ENCODE measurements around the gene RAB3GAP1. TPM values are rescaled to one million over a fixed set of nuclear protein-coding genes. Genes with fewer than 3 reads are reported as not detected.

RAB3GAP1 gene
- total RNA-seq, 1 donor from 2014 or later: 53.0 TPM

GRCh38 chr2:135162786-135163185 lies 110.7 kb downstream of the RAB3GAP1 start:
- no peak for DNase-seq (ENCODE audit: low read depth, low spot score)

GRCh38 chr2:135163306-135163705 lies 111.2 kb downstream of the RAB3GAP1 start:
- DNase-seq (ENCODE audit: low read depth, low spot score): no peak

- no peak for DNase-seq (ENCODE audit: low read depth, low spot score)
Measured at GRCh38 chr2:135163901-135164300, 111.8 kb downstream of the RAB3GAP1 start.

- peak; percentile 19 for DNase-seq (ENCODE audit: low read depth, low spot score)
Measured at GRCh38 chr2:135164431-135164830, 112.3 kb downstream of the RAB3GAP1 start.

- no peak for DNase-seq (ENCODE audit: low read depth, low spot score)
Measured at GRCh38 chr2:135167273-135167672, 115.2 kb downstream of the RAB3GAP1 start.

- DNase-seq (ENCODE audit: low read depth, low spot score): no peak
Measured at GRCh38 chr2:135168204-135168856, 116.2 kb downstream of the RAB3GAP1 start.

- no peak for DNase-seq (ENCODE audit: low read depth, low spot score)
Measured at GRCh38 chr2:135169900-135170753, 118.0 kb downstream of the RAB3GAP1 start.

GRCh38 chr2:135174049-135174809 lies 122.1 kb downstream of the RAB3GAP1 start:
- DNase-seq (ENCODE audit: low read depth, low spot score): no peak

GRCh38 chr2:135174810-135175093 lies 122.7 kb downstream of the RAB3GAP1 start:
- DNase-seq (ENCODE audit: low read depth, low spot score): no peak

GRCh38 chr2:135175177-135175576 lies 123.1 kb downstream of the RAB3GAP1 start:
- DNase-seq (ENCODE audit: low read depth, low spot score): no peak

- no peak for DNase-seq (ENCODE audit: low read depth, low spot score)
Measured at GRCh38 chr2:135179689-135180088, 127.6 kb downstream of the RAB3GAP1 start.

- DNase-seq (ENCODE audit: low read depth, low spot score): no peak
Measured at GRCh38 chr2:135182190-135182589, 130.1 kb downstream of the RAB3GAP1 start.

GRCh38 chr2:135182601-135183000 lies 130.5 kb downstream of the RAB3GAP1 start:
- DNase-seq (ENCODE audit: low read depth, low spot score): no peak

GRCh38 chr2:135183822-135184221 lies 131.7 kb downstream of the RAB3GAP1 start:
- no peak for DNase-seq (ENCODE audit: low read depth, low spot score)

GRCh38 chr2:135186054-135186453 lies 134.0 kb downstream of the RAB3GAP1 start:
- no peak for DNase-seq (ENCODE audit: low read depth, low spot score)

GRCh38 chr2:135187270-135187669 lies 135.2 kb downstream of the RAB3GAP1 start:
- DNase-seq (ENCODE audit: low read depth, low spot score): no peak

GRCh38 chr2:135189148-135189547 lies 137.1 kb downstream of the RAB3GAP1 start:
- DNase-seq (ENCODE audit: low read depth, low spot score): no peak

- DNase-seq (ENCODE audit: low read depth, low spot score): no peak
Measured at GRCh38 chr2:135190799-135191198, 138.7 kb downstream of the RAB3GAP1 start.

- DNase-seq (ENCODE audit: low read depth, low spot score): no peak
Measured at GRCh38 chr2:135198481-135198880, 146.4 kb downstream of the RAB3GAP1 start.

GRCh38 chr2:135202751-135203150 lies 150.7 kb downstream of the RAB3GAP1 start:
- DNase-seq (ENCODE audit: low read depth, low spot score): no peak

GRCh38 chr2:135203944-135204343 lies 151.9 kb downstream of the RAB3GAP1 start:
- no peak for DNase-seq (ENCODE audit: low read depth, low spot score)

GRCh38 chr2:135208016-135208415 lies 155.9 kb downstream of the RAB3GAP1 start:
- no peak for DNase-seq (ENCODE audit: low read depth, low spot score)
